Right atrium auricular region (tissue), 2 donors: ENCODE results near the gene FAM53A. TPM values are rescaled to one million over a fixed set of nuclear protein-coding genes. Genes with fewer than 3 reads are reported as not detected.
"Not testable (repeated sequence)": the region's sequence is repeated elsewhere in the genome, so short reads cannot be mapped to it uniquely, and the experiment has no call there.

Source experiments
- DNase-seq: peaks from one replicate; pipeline ENCODE4 v3.0.0-alpha.2; 2019; ENCODE audit warnings: low spot score
- H3K27ac ChIP-seq, 2 donors: fragments of 200-600 bp; sonication (generic); 1 replicate in 1 of 2; 2 replicates in 1 of 2; pipeline ENCODE4 v1.5.1; 2016 to 2019
- H3K27me3 ChIP-seq, 2 donors: fragments of 200-600 bp; sonication (generic); one replicate each; pipeline versions ENCODE4 v1.5.1 to v1.6.0; 2017 to 2019
- H3K36me3 ChIP-seq: fragments of 200-600 bp; sonication (generic); one replicate; pipeline ENCODE4 v1.5.1; 2016
- H3K4me1 ChIP-seq, 2 donors: fragments of 200-600 bp; sonication (generic); one replicate each; pipeline versions ENCODE4 v1.5.1 to v1.6.0; 2017 to 2019
- H3K4me3 ChIP-seq, 2 donors: fragments of 200-600 bp; sonication (generic); 1 replicate in 1 of 2; 2 replicates in 1 of 2; pipeline ENCODE4 v1.5.1; 2017 to 2019; ENCODE audit warnings: mild to moderate bottlenecking in 1 of 2, moderate library complexity in 1 of 2
- H3K9me3 ChIP-seq, 2 donors: fragments of 200-600 bp; sonication (generic); one replicate each; pipeline ENCODE4 v1.5.1; 2019
- CTCF ChIP-seq, 2 donors: fragments of 200-600 bp; sonication (generic); IDR thresholded peaks; one replicate each; pipeline ENCODE4 v1.5.1; 2019; ENCODE audit warnings: antibody characterized with exemption in 2 of 2
- total RNA-seq, 2 donors: library from RNA; depleted of rRNA; stranded (reverse); fragments of >200 nt; gene quantifications; one replicate each; pipeline ENCODE4 v1.1.0, GENCODE V29; 2016

The FAM53A gene
- total RNA-seq, 2 donors from 2014 or later, result 1.0 to 1.9 TPM

GRCh38 chr4:1611501-1611870 is 72.6 kb downstream of the FAM53A start:
- no peak for DNase-seq

GRCh38 chr4:1610791-1611500 is 73.2 kb downstream of the FAM53A start:
- Histone ChIP-seq H3K36me3 (no peaks in the 10 kb centered on the region), H3K4me1 (no peaks in the 10 kb centered on the region), H3K9me3 (no peaks in the 10 kb centered on the region), H3K4me3 (no peak overlapping the region), H3K27ac (no peak overlapping the region), H3K27me3 (no peaks in the 10 kb centered on the region)
- DNase-seq, result no peak
- TF ChIP-seq CTCF (IDR thresholded peaks at IDR 0.05), result no peak

More at GRCh38 chr4:1611501-1611870, 72.6 kb downstream of the FAM53A start:
- TF ChIP-seq CTCF (IDR thresholded peaks at IDR 0.05), result no peak
- H3K4me1 ChIP-seq, result no peaks in the 10 kb centered on the region
- no peak overlapping the region for H3K27ac ChIP-seq
- no peaks in the 10 kb centered on the region for H3K36me3 ChIP-seq
- H3K27me3 ChIP-seq, result no peaks in the 10 kb centered on the region
- H3K4me3 ChIP-seq, result no peak overlapping the region
- H3K9me3 ChIP-seq, result no peaks in the 10 kb centered on the region

GRCh38 chr4:1609901-1610790 is 74.0 kb downstream of the FAM53A start:
- TF ChIP-seq CTCF (IDR thresholded peaks at IDR 0.05), result no peak
- DNase-seq, result no peak

GRCh38 chr4:1608821-1609500 is 75.2 kb downstream of the FAM53A start:
- Histone ChIP-seq H3K36me3 (no peaks in the 10 kb centered on the region), H3K9me3 (no peaks in the 10 kb centered on the region), H3K27ac (no peak overlapping the region), H3K27me3 (no peaks in the 10 kb centered on the region), H3K4me3 (no peak overlapping the region), H3K4me1 (no peaks in the 10 kb centered on the region)
- no peak for TF ChIP-seq CTCF (IDR thresholded peaks at IDR 0.05)
- no peak for DNase-seq

More at GRCh38 chr4:1609901-1610790, 74.0 kb downstream of the FAM53A start:
- no peaks in the 10 kb centered on the region for H3K4me1 ChIP-seq
- H3K9me3 ChIP-seq, result no peaks in the 10 kb centered on the region
- H3K27me3 ChIP-seq, result no peaks in the 10 kb centered on the region
- no peaks in the 10 kb centered on the region for H3K36me3 ChIP-seq
- H3K27ac ChIP-seq, result no peak overlapping the region
- H3K4me3 ChIP-seq, result no peak overlapping the region

GRCh38 chr4:1608196-1608820 is 75.8 kb downstream of the FAM53A start:
- Histone ChIP-seq H3K4me1 (no peaks in the 10 kb centered on the region), H3K9me3 (no peaks in the 10 kb centered on the region), H3K27ac (no peak overlapping the region), H3K4me3 (no peak overlapping the region), H3K27me3 (no peaks in the 10 kb centered on the region), H3K36me3 (no peaks in the 10 kb centered on the region)
- DNase-seq, result no peak
- no peak for TF ChIP-seq CTCF (IDR thresholded peaks at IDR 0.05)

GRCh38 chr4:1607436-1608195 is 76.5 kb downstream of the FAM53A start:
- H3K4me1 ChIP-seq, H3K36me3 ChIP-seq, H3K27me3 ChIP-seq, H3K9me3 ChIP-seq, DNase-seq, H3K4me3 ChIP-seq, H3K27ac ChIP-seq: not testable (repeated sequence)
